Measurements from ENCODE around the gene SCUBE3. TPM values are rescaled to one million over a fixed set of nuclear protein-coding genes. Genes with fewer than 3 reads are reported as not detected.

The SCUBE3 gene
- total RNA-seq, 1 experiment from 2014 or later, result 0.06 TPM

GRCh38 chr6:35181308-35181932 lies 32.3 kb upstream of the SCUBE3 start:
- peak; percentile 81 for DNase-seq (ENCODE audit: low read depth)

- DNase-seq (ENCODE audit: low read depth), result peak; percentile 85
Measured at GRCh38 chr6:35181933-35182612, 31.7 kb upstream of the SCUBE3 start.

- DNase-seq (ENCODE audit: low read depth), result no peak
Measured at GRCh38 chr6:35183281-35183680, 30.5 kb upstream of the SCUBE3 start.

DNA sequence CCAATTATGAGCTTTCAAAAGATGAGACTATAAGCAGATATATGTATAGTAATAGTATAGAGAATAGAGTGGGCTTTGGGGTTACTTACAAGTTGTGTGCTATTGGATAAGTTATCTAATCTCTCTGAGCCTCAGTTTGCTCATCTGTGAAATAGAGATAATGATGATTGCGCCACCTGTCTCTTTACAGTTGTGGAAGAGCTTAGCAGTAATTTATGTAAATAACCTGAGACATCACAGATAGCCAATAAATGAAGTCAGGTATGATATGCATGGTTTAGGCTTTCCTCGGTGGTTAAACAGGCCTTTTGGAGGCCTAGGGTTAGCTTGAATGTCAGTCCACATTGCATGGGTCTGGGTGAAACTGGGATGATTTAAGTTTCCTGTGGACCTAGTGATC lies 29.8 kb upstream of the SCUBE3 start:
- DNase-seq (ENCODE audit: low read depth), result no peak

GRCh38 chr6:35184580-35185301 lies 29.0 kb upstream of the SCUBE3 start:
- DNase-seq (ENCODE audit: low read depth), result no peak

GRCh38 chr6:35185302-35185681 lies 28.5 kb upstream of the SCUBE3 start:
- DNase-seq (ENCODE audit: low read depth), result no peak

DNA sequence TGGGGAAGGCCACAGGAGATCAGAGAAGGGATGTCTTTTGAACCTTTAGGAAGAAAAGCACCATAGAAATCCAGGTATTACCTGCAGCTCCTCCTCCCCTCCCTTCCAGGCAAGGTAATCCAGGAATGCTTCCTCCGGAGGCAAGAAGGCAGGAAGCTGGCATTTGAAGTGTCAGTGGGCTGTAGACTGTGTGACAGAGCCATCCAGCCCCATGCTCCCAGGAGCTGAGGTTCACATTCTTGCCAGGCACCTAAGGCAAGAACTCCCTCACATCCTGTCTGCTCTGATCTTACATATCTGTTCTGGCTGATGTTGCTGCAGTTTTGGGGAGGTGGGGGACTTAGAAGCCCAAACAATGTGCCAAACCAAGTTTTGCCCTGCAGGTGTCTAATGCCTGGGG lies 27.8 kb upstream of the SCUBE3 start:
- no peak for DNase-seq (ENCODE audit: low read depth)

DNA sequence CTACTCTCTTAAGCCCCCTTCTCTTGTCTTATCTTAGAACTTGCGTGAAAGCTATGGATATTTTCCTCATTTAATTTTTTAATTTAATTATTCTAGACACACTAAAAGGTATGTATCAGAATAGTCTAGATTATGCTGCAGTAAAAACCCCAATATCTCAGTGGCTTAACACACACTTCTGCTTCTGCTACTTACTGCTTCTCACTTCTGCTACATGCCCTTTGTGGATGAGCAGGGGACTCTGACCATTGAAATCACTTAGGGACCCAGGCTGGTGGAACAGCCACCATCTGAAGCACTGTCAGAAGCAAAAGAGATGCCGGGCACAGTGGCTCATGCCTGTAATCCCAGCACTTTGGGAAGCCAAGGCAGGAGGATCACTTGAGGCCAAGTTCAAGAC lies 27.2 kb upstream of the SCUBE3 start:
- no peak for DNase-seq (ENCODE audit: low read depth)

- DNase-seq (ENCODE audit: low read depth), result no peak
Measured at GRCh38 chr6:35188886-35189285, 24.9 kb upstream of the SCUBE3 start.

GRCh38 chr6:35190306-35190705 lies 23.4 kb upstream of the SCUBE3 start:
- DNase-seq (ENCODE audit: low read depth), result no peak

GRCh38 chr6:35191889-35192288 lies 21.9 kb upstream of the SCUBE3 start:
- DNase-seq (ENCODE audit: low read depth), result no peak

DNA sequence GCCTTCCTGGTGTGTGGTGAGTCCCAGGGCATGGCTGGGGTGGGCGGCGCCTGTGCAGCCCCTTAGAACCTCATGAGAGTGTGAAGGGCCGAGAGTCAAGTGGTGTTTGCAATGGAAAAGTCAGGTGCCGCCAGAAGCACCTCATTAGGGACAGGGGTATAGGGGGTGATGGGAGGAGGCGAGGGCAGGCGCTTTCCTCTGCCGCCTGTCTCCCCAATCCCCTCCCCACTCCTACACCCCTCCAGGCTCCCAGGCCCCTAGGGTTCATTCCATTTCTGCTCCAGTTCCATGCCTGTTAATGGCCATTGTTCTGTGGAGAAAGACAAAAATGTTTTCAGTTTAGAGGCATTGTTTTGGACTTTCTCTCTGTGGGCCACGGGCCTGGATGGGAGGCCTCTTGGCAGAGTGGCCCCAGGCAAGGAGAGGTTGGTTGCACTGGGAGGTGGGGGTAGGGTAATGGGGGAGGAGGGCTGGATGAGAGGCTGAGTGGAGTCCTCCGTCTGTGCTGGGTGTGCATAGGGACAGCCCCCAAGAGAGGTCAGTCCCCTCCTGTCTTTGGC lies 21.4 kb upstream of the SCUBE3 start:
- DNase-seq (ENCODE audit: low read depth), result no peak

GRCh38 chr6:35194390-35194789 lies 19.4 kb upstream of the SCUBE3 start:
- no peak for DNase-seq (ENCODE audit: low read depth)

DNA sequence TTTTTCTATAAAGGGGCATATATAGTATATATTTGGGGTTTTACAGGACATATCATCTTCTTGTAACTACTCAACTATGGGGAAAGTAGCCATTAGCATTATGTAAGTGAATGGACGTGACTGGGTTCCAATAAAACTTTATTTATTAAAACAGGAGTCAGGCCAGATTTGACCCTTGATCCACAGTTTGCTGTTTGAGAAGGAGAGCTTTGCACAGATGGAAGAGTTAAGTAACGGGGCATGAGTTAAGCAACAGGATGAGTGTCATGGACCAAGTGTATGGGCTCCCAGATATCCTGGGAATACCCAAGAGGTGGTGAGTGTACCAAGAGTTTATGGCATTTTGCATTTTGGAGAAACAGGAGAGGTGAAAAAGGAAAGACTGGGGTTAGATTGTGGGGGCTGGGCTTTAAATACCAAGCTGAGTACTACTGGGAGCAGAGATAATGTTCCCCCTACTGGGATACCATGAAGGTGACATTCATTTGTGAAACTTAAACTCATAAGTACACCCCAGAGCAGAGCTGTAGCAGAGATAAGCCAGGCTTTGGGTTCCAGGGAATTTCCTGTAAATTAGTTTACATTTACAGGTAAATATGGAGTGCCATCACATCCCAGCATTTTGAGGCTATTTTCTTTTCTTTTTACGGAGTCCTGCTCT lies 18.5 kb upstream of the SCUBE3 start:
- DNase-seq (ENCODE audit: low read depth), result peak; percentile 37

- no peak for DNase-seq (ENCODE audit: low read depth)
Measured at GRCh38 chr6:35197196-35197595, 16.6 kb upstream of the SCUBE3 start.

DNA sequence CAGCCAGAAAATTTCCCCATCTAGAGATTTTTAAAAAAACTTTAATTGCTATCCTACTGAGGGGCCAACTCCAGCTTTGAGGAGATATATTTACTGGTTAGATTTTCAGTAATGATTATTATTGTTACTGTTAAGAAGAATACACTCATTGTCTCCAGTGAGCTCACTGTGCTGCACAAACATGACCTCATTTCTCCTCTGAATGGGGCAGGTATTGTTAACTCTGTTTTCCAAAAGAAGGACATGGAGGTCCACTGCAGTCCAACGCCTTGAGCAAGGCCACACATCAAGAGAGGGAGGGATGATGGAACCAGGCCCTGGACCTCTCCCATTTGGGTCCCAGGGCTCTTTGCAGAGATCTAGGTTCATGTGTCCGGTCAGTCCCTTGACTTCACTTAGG lies 13.9 kb upstream of the SCUBE3 start:
- no peak for DNase-seq (ENCODE audit: low read depth)

- DNase-seq (ENCODE audit: low read depth), result no peak
Measured at GRCh38 chr6:35202066-35202546, 11.7 kb upstream of the SCUBE3 start.

DNA sequence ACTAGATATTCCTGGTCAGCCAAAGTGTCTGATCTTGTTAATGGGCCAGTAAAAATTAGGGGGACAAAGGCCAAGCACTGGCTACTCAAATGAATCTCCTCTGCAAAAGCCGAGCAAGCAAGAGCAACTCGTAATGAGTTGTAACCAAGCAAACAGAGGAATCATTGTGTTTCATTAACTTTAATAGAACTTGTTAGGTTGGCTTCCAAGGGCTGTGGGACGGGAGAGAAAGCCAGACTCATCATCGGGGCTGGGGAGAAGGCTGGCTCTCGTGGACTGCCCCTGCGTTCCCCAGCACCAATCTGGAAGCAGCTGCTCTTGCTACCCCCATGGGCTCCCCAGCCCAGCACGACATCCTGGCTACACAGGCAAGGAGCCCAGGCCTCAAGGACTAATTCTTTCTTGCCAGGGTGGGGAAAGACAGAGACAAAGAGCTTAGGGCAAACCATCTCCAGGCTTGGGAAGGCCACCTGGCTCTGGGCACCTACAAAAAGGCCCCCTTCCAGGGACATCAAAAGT lies 10.5 kb upstream of the SCUBE3 start:
- DNase-seq (ENCODE audit: low read depth), result no peak

GRCh38 chr6:35203680-35204079 lies 10.1 kb upstream of the SCUBE3 start:
- DNase-seq (ENCODE audit: low read depth), result peak; percentile 51

DNA sequence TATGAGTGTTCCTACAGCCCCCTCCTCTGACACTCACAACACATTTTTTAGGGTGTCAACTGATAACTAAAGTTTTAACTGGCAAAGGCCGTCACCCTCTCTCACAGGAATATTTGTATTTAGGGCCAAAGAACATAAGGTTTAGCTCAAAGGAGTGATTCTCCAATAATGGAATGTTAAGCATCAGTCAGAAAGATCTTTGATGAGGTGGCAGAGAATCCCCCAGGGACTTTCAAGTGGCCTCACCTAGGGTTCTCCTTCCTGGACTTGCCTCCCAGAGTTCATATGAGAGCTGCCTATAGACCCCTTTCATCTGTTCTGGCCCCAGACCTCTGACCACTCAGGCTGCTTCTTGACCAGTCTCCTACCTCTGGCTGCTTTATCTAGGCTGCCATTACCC lies 7.4 kb upstream of the SCUBE3 start:
- no peak for DNase-seq (ENCODE audit: low read depth)

DNA sequence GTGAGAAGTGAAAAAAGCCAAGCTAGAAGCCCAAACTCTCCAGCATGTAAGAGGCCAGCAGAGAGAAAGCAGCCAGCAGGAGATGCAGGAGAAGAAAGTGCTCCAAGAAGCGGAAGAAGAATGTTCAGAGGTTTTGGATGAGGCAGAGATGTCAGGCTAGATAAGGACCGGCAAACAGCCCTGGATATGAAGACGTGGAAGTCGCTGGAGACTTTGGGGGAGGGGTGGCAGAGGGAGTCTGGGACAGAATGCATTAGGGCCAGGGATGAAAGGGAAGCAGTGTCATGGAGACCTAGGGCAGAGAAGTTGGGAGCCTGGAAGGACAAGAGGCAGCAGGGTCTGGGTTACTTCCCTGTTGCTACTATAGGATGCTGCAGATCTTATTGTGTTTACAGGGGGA lies 5.3 kb upstream of the SCUBE3 start:
- no peak for DNase-seq (ENCODE audit: low read depth)

DNA sequence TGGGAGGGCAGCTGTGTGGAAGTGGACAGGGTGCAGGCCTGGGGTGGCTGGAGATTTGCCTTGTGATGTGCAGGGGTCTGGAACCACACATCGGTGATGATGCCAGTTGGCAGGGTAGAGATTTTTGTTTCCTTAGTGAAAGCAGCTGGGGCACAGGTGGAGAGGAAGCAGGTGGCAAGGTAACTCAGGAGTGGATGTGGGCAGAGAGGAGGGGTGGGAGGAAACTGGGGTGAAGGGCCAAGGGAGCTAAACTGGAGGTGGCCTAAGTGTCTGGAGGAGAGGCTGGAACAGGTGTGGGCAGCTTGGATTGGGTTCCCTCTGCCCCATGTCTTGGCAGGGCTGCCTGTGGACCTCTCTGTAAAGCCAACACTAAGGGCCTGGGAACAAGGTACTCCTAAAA lies 4.7 kb upstream of the SCUBE3 start:
- no peak for DNase-seq (ENCODE audit: low read depth)

Measured in LHCN-M2 (cell line).